Thyroid gland (tissue), 4 donors: ENCODE data around the gene SLC25A10. TPM values are rescaled to one million over a fixed set of nuclear protein-coding genes. Genes with fewer than 3 reads are reported as not detected.
"Not testable (repeated sequence)": the region's sequence is repeated elsewhere in the genome, so short reads cannot be mapped to it uniquely, and the experiment has no call there.

Experiments used
- DNase-seq, 2 donors: peaks; one replicate each; pipeline ENCODE4 v3.0.0-alpha.2; 2019
- H3K27ac ChIP-seq, 3 donors: fragments of 200-600 bp; sonication (generic); 1 replicate in 2 of 3; 2 replicates in 1 of 3; pipeline ENCODE4 v1.5.1; 2016 to 2019; ENCODE audit warnings: mild to moderate bottlenecking in 1 of 3, moderate library complexity in 1 of 3
- H3K27me3 ChIP-seq: fragments of 200-600 bp; sonication (generic); one replicate; pipeline ENCODE4 v1.5.1; 2019
- H3K36me3 ChIP-seq, 2 donors: fragments of 200-600 bp; sonication (generic); one replicate each; pipeline ENCODE4 v1.5.1; 2016 to 2019
- H3K4me1 ChIP-seq, 2 donors: fragments of 200-600 bp; sonication (generic); one replicate each; pipeline ENCODE4 v1.5.1; 2017 to 2019
- H3K4me3 ChIP-seq, 3 donors: fragments of 200-600 bp; sonication (generic); replicated peaks in 1 of 3; 1 replicate in 2 of 3; 2 replicates in 1 of 3; pipeline ENCODE4 v1.5.1; 2016; ENCODE audit warnings: mild to moderate bottlenecking in 1 of 3
- H3K9me3 ChIP-seq: fragments of 200-600 bp; sonication (generic); one replicate; pipeline ENCODE4 v1.5.1; 2017
- POLR2A ChIP-seq, 2 donors: fragments of 450-650 bp; IDR thresholded peaks; one replicate each; pipeline ENCODE4 v1.6.1; 2017; ENCODE audit warnings: antibody characterized with exemption in 2 of 2, mild to moderate bottlenecking in 2 of 2, moderate library complexity in 1 of 2
- whole genome bisulfite sequencing, 2 donors: methylation state at CpG; one replicate each; pipeline ENCODE4 v1.1.5; 2017; 5-methylcytosine and 5-hydroxymethylcytosine counted together
- intact Hi-C: fragments of 100-400 bp; cut with DNase I; formaldehyde crosslinking; loops from one replicate; pipeline ENCODE4 v1.15.1; 2023
- total RNA-seq, 4 donors: library from RNA; depleted of rRNA; stranded (reverse); fragments of >200 nt; gene quantifications; one replicate each; pipeline ENCODE4 v1.2.3, GENCODE V29; 2016
- TF ChIP-seq, protein P1 (sequence below), 6 experiments: fragments of 200-600 bp in 3 of 6; fragments of 450-650 bp in 3 of 6; sonication (generic) in 3 of 6; IDR thresholded peaks; one replicate each; pipeline ENCODE4 v1.5.1; 2016 to 2019; ENCODE audit warnings: antibody characterized with exemption in 6 of 6, mild to moderate bottlenecking in 2 of 6, inconsistent platforms in 1 of 6, moderate library complexity in 1 of 6

SLC25A10 gene
- total RNA-seq, 4 donors from 2014 or later, result 8.9 to 26.3 (median 20.8) TPM

DNA sequence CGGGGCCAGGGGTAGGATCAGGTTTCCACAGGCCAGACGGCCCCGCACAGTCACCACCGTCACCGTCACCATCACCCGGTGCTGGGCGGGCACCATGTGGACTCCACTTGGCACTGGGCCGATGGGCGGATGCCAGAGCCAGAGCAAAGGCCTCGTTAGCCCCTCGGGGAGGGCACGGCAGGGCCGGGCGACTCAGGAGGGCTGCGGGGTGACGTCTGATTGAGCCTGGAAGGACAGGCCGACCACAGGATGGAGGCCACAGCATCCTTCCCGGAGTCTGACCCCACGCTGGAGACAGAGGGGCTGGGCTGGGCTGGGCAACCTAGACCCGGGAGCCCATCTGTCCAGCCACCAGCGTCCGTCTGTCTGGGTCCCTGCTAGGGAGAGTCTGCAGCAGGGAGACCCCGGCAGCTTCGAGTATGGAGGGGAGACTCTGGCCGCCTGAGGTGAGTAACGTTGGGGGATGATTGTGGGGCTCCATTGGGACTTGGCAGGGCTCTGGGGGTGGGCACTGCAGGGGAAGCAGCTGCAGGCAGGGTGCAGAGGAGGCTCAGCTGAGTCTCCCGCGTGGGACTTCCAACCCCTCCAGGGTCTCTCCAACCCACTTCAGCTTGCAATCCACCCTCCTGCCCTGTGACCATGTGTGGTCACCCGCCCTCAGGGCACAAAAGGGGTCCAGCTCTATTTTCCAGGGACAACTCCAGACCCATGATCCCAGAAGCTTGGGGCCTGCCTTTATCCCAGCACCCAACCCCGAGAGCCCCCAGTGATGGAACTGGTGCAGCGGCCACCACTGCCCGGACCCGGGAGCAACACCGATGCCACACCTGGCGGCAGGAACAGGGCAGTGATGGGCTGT, 22.6 kb downstream of the SLC25A10 start:
- Histone ChIP-seq H3K27me3 (no peaks in the 10 kb centered on the region), H3K4me1 (peaks cover 5 to 18% of the 10 kb centered on the region in 2 donors), H3K9me3 (no peaks in the 10 kb centered on the region), H3K4me3 (no peak overlapping the region), H3K27ac (no peak overlapping the region), H3K36me3 (no peaks in the 10 kb centered on the region)
- no peak for TF ChIP-seq POLR2A (IDR thresholded peaks at IDR 0.05)
- TF ChIP-seq, protein P1, sequence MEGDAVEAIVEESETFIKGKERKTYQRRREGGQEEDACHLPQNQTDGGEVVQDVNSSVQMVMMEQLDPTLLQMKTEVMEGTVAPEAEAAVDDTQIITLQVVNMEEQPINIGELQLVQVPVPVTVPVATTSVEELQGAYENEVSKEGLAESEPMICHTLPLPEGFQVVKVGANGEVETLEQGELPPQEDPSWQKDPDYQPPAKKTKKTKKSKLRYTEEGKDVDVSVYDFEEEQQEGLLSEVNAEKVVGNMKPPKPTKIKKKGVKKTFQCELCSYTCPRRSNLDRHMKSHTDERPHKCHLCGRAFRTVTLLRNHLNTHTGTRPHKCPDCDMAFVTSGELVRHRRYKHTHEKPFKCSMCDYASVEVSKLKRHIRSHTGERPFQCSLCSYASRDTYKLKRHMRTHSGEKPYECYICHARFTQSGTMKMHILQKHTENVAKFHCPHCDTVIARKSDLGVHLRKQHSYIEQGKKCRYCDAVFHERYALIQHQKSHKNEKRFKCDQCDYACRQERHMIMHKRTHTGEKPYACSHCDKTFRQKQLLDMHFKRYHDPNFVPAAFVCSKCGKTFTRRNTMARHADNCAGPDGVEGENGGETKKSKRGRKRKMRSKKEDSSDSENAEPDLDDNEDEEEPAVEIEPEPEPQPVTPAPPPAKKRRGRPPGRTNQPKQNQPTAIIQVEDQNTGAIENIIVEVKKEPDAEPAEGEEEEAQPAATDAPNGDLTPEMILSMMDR (IDR thresholded peaks at IDR 0.05), result no peak
- intact Hi-C loops, result no loop called here
- DNase-seq, result no peak
- 74 to 79% methylated on average over 21 to 23 of the region's 35 CpGs for WGBS, 2 donors

DNA sequence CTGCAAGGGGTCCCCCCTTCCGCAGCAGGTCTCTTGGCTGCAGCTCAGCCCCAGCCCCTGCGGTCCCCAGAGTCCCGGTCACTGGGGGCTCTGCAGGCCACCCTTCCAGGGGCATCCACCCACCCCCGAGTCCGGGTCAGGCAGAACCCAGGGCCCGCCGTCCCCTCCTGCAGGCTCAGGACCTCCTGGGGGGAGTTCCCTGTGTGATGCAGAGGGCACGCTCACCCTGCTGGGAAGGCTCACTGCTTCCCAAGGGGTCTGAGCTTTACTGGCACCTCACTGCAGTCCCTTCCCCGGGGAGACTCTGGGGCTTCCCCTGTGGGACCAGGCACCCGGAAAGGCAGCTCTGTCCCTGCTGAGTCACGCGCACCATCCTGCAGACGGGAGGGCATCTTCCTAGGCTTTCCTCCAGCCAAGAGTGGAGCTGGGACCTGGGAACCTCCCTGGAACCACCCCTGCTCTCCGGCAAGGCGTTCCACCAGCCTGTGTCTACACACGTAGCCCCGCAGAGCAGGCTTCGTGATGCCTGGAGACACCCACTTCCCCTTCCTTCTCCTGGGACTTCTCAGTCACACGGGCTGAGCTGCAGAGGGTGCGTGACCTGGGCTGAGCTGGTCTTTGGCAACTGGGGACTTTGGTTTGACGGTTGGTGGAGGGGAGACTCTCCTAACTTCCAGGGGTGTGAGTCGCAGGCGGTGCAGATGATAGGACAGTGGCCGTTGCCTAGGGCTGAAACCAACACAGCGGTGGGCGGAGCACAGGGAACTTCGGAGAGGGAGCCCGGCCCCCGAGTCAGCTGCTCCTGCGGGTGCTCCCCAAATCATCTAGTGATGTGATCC, 23.4 kb downstream of the SLC25A10 start:
- Histone ChIP-seq H3K9me3 (no peaks in the 10 kb centered on the region), H3K27ac (no peak overlapping the region), H3K27me3 (no peaks in the 10 kb centered on the region), H3K4me3 (no peak overlapping the region), H3K36me3 (no peaks in the 10 kb centered on the region), H3K4me1 (peaks cover 5 to 17% of the 10 kb centered on the region in 2 donors)
- TF ChIP-seq, protein P1 (IDR thresholded peaks at IDR 0.05), result no peak
- no peak for TF ChIP-seq POLR2A (IDR thresholded peaks at IDR 0.05)
- DNase-seq, result no peak
- intact Hi-C loops, result no loop called here
- 36 to 45% methylated on average over 24 to 25 of the region's 30 CpGs for WGBS, 2 donors

DNA sequence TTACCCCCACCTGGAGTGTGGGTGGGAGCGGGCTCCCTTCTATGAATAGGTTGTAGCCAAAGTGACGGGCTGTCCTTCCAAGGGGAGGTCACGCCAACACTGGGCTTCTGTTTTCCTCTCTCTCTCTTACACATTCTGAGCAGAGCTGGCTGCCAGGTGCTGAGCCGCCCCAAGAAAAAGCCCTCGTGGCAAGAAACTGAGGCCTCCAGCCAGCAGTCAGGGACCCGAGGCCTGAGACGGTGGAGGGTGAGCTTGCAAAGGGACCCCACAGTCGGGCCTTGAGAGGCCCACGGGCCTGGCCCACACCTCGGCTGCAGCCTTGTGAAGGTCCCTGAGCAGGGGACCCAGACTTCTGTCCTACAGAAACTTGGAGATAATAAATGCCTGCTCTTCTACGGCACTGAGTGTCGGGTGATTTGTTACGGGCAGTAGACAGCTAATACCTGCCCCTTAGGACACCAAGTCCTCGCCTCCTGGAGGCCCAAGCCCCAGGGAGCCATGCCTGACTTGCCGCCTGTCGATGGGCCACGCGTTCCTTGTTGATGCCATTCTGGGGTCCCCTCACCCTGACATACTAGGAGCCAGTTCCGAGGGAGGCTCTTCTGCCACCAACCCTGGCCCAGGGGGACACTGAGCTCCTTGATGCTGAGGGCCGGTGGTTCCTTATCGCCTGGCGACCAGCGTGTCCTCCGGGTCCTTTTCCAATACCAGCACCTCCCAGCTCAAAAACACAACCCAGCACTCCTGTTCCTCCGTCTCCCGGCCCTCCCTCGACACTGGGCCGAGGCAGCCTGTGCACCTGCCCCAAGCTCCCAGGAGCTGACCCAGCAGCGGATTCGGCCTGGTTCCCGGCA, 26.1 kb downstream of the SLC25A10 start:
- H3K4me1 ChIP-seq, result peaks cover 0 to 6% of the 10 kb centered on the region in 2 donors
- intact Hi-C loops, result no loop called here
- H3K27me3 ChIP-seq, result no peaks in the 10 kb centered on the region
- WGBS, 2 donors, result 87 to 89% methylated on average over 30 of the region's 31 CpGs
- DNase-seq, result no peak
- H3K4me3 ChIP-seq, result no peak overlapping the region
- no peak for TF ChIP-seq POLR2A (IDR thresholded peaks at IDR 0.05)
- TF ChIP-seq, protein P1 (IDR thresholded peaks at IDR 0.05), result no peak
- H3K36me3 ChIP-seq, result no peaks in the 10 kb centered on the region
- no peak overlapping the region for H3K27ac ChIP-seq
- no peaks in the 10 kb centered on the region for H3K9me3 ChIP-seq

DNA sequence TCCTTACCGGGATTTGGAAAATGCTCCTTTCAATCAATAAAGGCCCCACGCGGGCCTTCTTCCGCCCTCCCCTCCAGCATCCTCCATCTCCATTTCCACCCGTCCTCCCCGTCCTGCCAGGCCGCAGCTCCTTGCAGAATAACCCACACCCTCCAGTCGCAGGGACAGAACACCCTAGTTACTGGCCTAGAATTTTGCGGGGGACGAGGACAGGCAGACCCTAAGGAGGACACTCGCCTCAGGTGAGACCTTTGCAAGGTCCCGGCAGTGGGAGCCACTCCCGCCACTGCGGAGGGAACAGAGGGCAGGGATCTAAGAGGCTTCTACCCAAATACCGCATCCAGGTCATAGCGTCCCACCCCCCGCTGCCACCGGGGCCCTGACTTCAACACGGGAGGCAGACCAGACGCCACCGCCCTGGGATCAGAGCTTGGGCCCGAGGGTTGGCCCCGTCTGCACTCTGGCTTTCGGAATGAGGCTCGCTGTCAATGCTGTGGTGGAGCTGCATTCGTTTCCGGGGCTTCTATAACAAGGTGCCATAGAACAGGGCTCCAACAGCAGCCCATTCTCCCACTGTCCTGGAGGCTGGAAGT, 26.8 kb downstream of the SLC25A10 start:
- TF ChIP-seq, protein P1 (IDR thresholded peaks at IDR 0.05), result no peak
- no peak for TF ChIP-seq POLR2A (IDR thresholded peaks at IDR 0.05)
- H3K9me3 ChIP-seq, result no peaks in the 10 kb centered on the region
- no peaks in the 10 kb centered on the region for H3K27me3 ChIP-seq
- DNase-seq, result no peak
- no peak overlapping the region for H3K27ac ChIP-seq
- intact Hi-C loops, result no loop called here
- no peak overlapping the region for H3K4me3 ChIP-seq
- H3K4me1 ChIP-seq, result peaks cover 0 to 5% of the 10 kb centered on the region in 2 donors
- H3K36me3 ChIP-seq, result no peaks in the 10 kb centered on the region
- 82 to 84% methylated on average over 25 to 26 of the region's 27 CpGs for WGBS, 2 donors

DNA sequence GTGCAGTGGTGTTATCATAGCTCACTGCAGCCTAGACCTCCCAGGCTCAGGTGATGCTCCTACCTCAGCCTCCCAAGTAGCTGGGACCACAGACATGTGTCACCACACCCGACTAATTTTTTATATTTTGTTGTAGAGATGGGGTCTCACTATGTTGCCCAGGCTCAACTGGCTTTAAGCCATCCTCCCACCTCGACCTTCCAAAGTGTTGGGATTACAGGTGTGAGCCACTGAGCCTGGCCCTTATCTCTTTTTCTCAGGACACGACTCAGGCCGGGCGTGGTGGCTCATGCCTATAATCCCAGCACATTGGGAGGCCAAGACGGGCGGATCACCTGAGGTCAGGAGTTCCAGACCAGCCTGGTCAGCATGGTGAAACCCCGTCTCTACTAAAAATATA, 27.5 kb downstream of the SLC25A10 start:
- 93% methylated on average over 8 of the region's 8 CpGs for WGBS, 2 donors
- H3K4me1 ChIP-seq, DNase-seq, intact Hi-C loops, H3K9me3 ChIP-seq, H3K27ac ChIP-seq, H3K4me3 ChIP-seq, H3K36me3 ChIP-seq, H3K27me3 ChIP-seq: not testable (repeated sequence)
